Neural progenitor cell (in vitro differentiated cells): ENCODE measurements around the gene RND2. TPM values are rescaled to one million over a fixed set of nuclear protein-coding genes. Genes with fewer than 3 reads are reported as not detected.

Experiments
- DNase-seq: peaks from one replicate; pipeline ENCODE4 v3.0.0-alpha.2; 2016; ENCODE audit warnings: low spot score
- H2AFZ ChIP-seq: fragments of 200-600 bp; sonication (generic); replicated peaks from 2 replicates; pipeline ENCODE4 v1.6.1; 2016; ENCODE audit warnings: antibody characterized with exemption
- H3F3A ChIP-seq: fragments of 200-600 bp; sonication (generic); 2 replicates; pipeline ENCODE4 v1.6.1; 2016; ENCODE audit warnings: antibody characterized with exemption, low read depth
- H3K27ac ChIP-seq: fragments of 200-600 bp; sonication (generic); 2 replicates; pipeline ENCODE4 v1.5.1; 2016; ENCODE audit warnings: mild to moderate bottlenecking
- H3K27me3 ChIP-seq: fragments of 200-600 bp; sonication (generic); 2 replicates; pipeline ENCODE4 v1.6.1; 2016; ENCODE audit warnings: mild to moderate bottlenecking, moderate library complexity
- H3K36me3 ChIP-seq: fragments of 200-600 bp; sonication (generic); 2 replicates; pipeline ENCODE4 v1.5.1; 2016
- H3K4me1 ChIP-seq: fragments of 200-600 bp; sonication (generic); 2 replicates; pipeline ENCODE4 v1.6.1; 2016; ENCODE audit warnings: mixed run types
- H3K4me2 ChIP-seq: fragments of 200-600 bp; sonication (generic); 2 replicates; pipeline ENCODE4 v1.6.1; 2016
- H3K4me3 ChIP-seq: fragments of 200-600 bp; sonication (generic); 2 replicates; pipeline ENCODE4 v1.5.1; 2016
- H3K79me2 ChIP-seq: fragments of 200-600 bp; sonication (generic); 2 replicates; pipeline ENCODE4 v1.6.1; 2016; ENCODE audit warnings: low read depth
- H3K9ac ChIP-seq: fragments of 200-600 bp; sonication (generic); 2 replicates; pipeline ENCODE4 v1.6.1; 2016
- H3K9me3 ChIP-seq: fragments of 200-600 bp; sonication (generic); 2 replicates; pipeline ENCODE4 v1.5.1; 2016; ENCODE audit warnings: low read depth
- H4K20me1 ChIP-seq: fragments of 200-600 bp; sonication (generic); 2 replicates; pipeline ENCODE4 v1.6.1; 2016; ENCODE audit warnings: low read depth
- H3K27ac Mint-ChIP-seq: 3 replicates; pipeline ENCODE4 v1.8.0; 2021; ENCODE audit warnings: mixed read lengths
- H3K27me3 Mint-ChIP-seq: 2 replicates; pipeline ENCODE4 v1.8.0; 2022; ENCODE audit warnings: low read depth, mild to moderate bottlenecking, inconsistent platforms, moderate library complexity, mixed read lengths; ENCODE audit not compliant: insufficient read depth
- H3K36me3 Mint-ChIP-seq: 3 replicates; pipeline ENCODE4 v1.8.0; 2021; ENCODE audit warnings: mixed read lengths
- H3K4me1 Mint-ChIP-seq: 3 replicates; pipeline ENCODE4 v1.8.0; 2021; ENCODE audit warnings: mixed read lengths
- H3K4me3 Mint-ChIP-seq: 3 replicates; pipeline ENCODE4 v1.8.0; 2021; ENCODE audit warnings: mild to moderate bottlenecking, moderate library complexity, mixed read lengths
- H3K9me3 Mint-ChIP-seq: 3 replicates; pipeline ENCODE4 v1.8.0; 2020; ENCODE audit warnings: mixed read lengths
- CTCF ChIP-seq: fragments of 200-600 bp; sonication (generic); IDR thresholded peaks from 2 replicates; pipeline ENCODE4 v1.5.1; 2017; ENCODE audit warnings: antibody characterized with exemption, mild to moderate bottlenecking
- EZH2 ChIP-seq: fragments of 200-600 bp; sonication (generic); IDR thresholded peaks from 2 replicates; pipeline ENCODE4 v1.6.1; 2017; ENCODE audit warnings: antibody characterized with exemption, mild to moderate bottlenecking, moderate library complexity
- EZH2phosphoT487 ChIP-seq: fragments of 200-600 bp; sonication (generic); IDR thresholded peaks from 2 replicates; pipeline ENCODE4 v1.6.1; 2017; ENCODE audit warnings: antibody characterized with exemption
- total RNA-seq: library from RNA; depleted of rRNA; stranded (reverse); fragments of >200 nt; gene quantifications from 2 replicates; pipeline ENCODE4 v1.2.3, GENCODE V29; 2015; ENCODE audit warnings: low replicate concordance

The RND2 gene
- total RNA-seq, 1 donor from 2014 or later, result 35.0 TPM

GRCh38 chr17:43031666-43032065 is 6.6 kb downstream of the RND2 start:
- Mint-ChIP-seq H3K4me1 (peaks cover 62% of the 10 kb centered on the region), H3K27ac (peak overlapping the region; percentile 82), H3K27me3 (peaks cover 9% of the 10 kb centered on the region), H3K9me3 (no peaks in the 10 kb centered on the region), H3K4me3 (no peak overlapping the region), H3K36me3 (peaks cover 15% of the 10 kb centered on the region)
- Histone ChIP-seq H3K4me1 (peaks cover 51% of the 10 kb centered on the region), H3K27ac (no peak overlapping the region), H2AFZ (no peak overlapping the region), H3K9me3 (no peaks in the 10 kb centered on the region), H3K4me2 (peak overlapping the region; percentile 42), H3K4me3 (no peak overlapping the region), H3F3A (peaks cover 48% of the 10 kb centered on the region), H4K20me1 (no peaks in the 10 kb centered on the region), H3K79me2 (peaks cover 1% of the 10 kb centered on the region), H3K27me3 (no peaks in the 10 kb centered on the region), H3K36me3 (no peaks in the 10 kb centered on the region), H3K9ac (no peak overlapping the region)
- DNase-seq, result no peak
- TF ChIP-seq EZH2 (no peak), CTCF (no peak), EZH2phosphoT487 (no peak)

DNA sequence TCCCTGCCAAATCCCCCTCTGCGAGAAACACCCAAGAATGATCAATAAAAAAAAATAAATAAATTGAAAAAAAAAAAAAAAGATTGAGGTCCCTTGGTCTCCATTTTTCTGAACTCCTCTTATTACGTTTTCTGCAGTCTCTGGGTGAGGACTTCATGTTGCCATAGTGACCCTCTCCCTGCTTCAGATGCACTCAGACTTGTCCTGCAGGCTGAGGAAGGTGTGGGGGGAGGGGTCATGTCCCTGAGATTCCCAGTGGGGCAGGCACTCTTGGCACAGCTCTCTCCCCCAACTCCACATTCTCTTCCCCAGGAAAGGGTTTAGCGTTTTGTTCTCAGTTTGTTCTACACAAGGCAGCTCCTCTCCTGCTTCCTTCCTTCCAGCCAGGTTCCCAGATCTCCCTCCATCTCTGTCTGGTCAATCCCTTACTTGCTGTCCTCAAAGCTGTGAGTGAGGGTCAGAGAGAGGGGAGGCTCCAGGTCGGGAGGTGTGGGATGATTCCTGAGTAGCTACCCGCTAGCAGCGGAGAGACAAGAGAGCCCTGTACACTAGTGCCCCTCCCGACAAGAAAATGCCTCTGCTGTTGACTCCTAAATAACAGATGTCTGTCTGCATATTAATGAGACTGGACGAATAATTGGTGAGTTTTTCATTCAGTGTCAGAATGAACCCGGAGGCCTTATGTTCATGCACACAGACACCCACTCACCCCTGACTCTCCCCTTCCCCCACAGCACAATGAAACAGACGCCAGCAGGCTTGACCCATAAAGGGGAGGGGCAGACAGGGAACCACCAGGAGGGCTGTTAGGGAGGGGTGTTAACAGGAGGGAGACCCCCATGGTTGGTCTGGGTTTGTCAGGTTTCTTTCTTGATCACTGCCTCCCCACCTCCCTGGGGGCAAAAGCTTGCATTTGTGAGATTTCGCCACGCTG is 9.2 kb downstream of the RND2 start:
- Mint-ChIP-seq H3K27ac (peak overlapping the region; percentile 99), H3K4me3 (peak overlapping the region; percentile 79), H3K4me1 (peaks cover 55% of the 10 kb centered on the region), H3K9me3 (no peaks in the 10 kb centered on the region), H3K27me3 (peaks cover 11% of the 10 kb centered on the region), H3K36me3 (peaks cover under 1% of the 10 kb centered on the region)
- Histone ChIP-seq H3K36me3 (no peaks in the 10 kb centered on the region), H3F3A (peaks cover 64% of the 10 kb centered on the region), H3K4me2 (peak overlapping the region; percentile 76), H3K4me1 (peaks cover 54% of the 10 kb centered on the region), H3K9me3 (no peaks in the 10 kb centered on the region), H3K27me3 (no peaks in the 10 kb centered on the region), H3K27ac (peak overlapping the region; percentile 83), H3K9ac (no peak overlapping the region), H3K4me3 (peak overlapping the region; percentile 29), H4K20me1 (no peaks in the 10 kb centered on the region), H3K79me2 (no peaks in the 10 kb centered on the region), H2AFZ (no peak overlapping the region)
- TF ChIP-seq EZH2 (no peak), CTCF (peak; percentile 3)
- DNase-seq, result peak; percentile 48

DNA sequence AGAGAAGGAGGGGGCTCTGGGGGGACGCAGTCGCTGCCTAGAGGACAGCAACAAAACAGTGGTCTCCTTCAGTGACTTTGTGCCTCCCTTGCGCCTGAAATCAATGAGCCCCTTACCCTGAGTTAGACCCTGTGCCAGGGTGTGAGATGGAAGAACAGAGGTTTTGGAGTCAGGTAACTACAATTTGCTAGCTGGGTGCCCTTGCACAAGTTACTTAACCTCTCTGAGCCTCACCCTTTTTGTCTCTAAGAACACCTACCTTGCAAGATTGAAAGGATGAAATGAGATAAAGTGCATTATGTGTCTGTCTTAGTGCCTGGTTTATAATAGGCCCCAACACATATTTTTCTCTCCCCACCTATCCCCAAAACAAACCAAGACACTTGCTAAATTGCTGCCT is 9.9 kb downstream of the RND2 start:
- Mint-ChIP-seq H3K4me3 (peak overlapping the region; percentile 79), H3K36me3 (no peaks in the 10 kb centered on the region)

More for the DNA sequence above, 9.9 kb downstream of the RND2 start:
- Histone ChIP-seq H3K36me3 (no peaks in the 10 kb centered on the region), H3K4me3 (peak overlapping the region; percentile 29), H3K9ac (no peak overlapping the region), H4K20me1 (no peaks in the 10 kb centered on the region), H2AFZ (no peak overlapping the region), H3K4me2 (peak overlapping the region; percentile 76), H3F3A (peaks cover 70% of the 10 kb centered on the region), H3K4me1 (peaks cover 58% of the 10 kb centered on the region), H3K79me2 (no peaks in the 10 kb centered on the region), H3K9me3 (no peaks in the 10 kb centered on the region), H3K27ac (peak overlapping the region; percentile 83), H3K27me3 (no peaks in the 10 kb centered on the region)
- Mint-ChIP-seq H3K27me3 (peaks cover 11% of the 10 kb centered on the region), H3K9me3 (no peaks in the 10 kb centered on the region), H3K4me1 (peaks cover 56% of the 10 kb centered on the region), H3K27ac (peak overlapping the region; percentile 99)
- TF ChIP-seq EZH2phosphoT487 (no peak), CTCF (no peak), EZH2 (no peak)
- DNase-seq, result no peak
